ENCODE results near the gene BCORL1.

DNA sequence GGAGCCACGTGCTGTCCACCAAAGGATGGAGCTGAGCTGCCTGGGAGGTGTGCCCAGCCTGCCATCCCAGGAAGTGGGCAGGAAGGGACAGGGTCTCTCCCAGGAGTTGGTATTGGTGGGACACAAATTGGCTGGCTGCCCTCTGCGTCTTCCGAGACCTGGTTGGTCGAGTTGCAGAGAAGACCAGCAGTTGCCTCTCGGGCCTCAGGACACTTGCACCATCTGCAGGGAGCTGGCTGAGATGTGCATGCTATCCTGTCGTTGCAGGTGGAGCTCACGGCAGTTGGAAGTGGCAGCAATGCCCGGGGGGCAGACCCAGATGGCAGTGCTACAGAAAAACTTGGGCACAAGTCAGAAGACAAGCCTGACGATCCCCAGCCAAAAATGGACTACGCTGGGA, 30.2 kb downstream of the BCORL1 start:
- TF ChIP-seq, protein P1, sequence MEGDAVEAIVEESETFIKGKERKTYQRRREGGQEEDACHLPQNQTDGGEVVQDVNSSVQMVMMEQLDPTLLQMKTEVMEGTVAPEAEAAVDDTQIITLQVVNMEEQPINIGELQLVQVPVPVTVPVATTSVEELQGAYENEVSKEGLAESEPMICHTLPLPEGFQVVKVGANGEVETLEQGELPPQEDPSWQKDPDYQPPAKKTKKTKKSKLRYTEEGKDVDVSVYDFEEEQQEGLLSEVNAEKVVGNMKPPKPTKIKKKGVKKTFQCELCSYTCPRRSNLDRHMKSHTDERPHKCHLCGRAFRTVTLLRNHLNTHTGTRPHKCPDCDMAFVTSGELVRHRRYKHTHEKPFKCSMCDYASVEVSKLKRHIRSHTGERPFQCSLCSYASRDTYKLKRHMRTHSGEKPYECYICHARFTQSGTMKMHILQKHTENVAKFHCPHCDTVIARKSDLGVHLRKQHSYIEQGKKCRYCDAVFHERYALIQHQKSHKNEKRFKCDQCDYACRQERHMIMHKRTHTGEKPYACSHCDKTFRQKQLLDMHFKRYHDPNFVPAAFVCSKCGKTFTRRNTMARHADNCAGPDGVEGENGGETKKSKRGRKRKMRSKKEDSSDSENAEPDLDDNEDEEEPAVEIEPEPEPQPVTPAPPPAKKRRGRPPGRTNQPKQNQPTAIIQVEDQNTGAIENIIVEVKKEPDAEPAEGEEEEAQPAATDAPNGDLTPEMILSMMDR (IDR thresholded peaks at IDR 0.05) = no peak
- TF ChIP-seq POLR2A (IDR thresholded peaks at IDR 0.05) = no peak

All from Peyer's patch (tissue), 4 donors.